HG03097 (cell line): ENCODE results near the gene SYNE4.
A peak's percentile ranks its signal among the peaks of the same experiment; 100 is the strongest.
"Not testable (repeated sequence)": the region's sequence is repeated elsewhere in the genome, so short reads cannot be mapped to it uniquely, and the experiment has no call there.

Experiments
- ATAC-seq: cut with Tn5 transposase; IDR thresholded peaks from one replicate; pipeline ENCODE4 v1.9.1; 2021; ENCODE audit not compliant: unreplicated experiment, low FRiP score

SYNE4 gene, protein sequence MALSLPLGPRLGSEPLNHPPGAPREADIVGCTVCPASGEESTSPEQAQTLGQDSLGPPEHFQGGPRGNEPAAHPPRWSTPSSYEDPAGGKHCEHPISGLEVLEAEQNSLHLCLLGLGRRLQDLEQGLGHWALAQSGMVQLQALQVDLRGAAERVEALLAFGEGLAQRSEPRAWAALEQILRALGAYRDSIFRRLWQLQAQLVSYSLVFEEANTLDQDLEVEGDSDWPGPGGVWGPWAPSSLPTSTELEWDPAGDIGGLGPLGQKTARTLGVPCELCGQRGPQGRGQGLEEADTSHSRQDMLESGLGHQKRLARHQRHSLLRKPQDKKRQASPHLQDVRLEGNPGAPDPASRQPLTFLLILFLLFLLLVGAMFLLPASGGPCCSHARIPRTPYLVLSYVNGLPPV

DNA sequence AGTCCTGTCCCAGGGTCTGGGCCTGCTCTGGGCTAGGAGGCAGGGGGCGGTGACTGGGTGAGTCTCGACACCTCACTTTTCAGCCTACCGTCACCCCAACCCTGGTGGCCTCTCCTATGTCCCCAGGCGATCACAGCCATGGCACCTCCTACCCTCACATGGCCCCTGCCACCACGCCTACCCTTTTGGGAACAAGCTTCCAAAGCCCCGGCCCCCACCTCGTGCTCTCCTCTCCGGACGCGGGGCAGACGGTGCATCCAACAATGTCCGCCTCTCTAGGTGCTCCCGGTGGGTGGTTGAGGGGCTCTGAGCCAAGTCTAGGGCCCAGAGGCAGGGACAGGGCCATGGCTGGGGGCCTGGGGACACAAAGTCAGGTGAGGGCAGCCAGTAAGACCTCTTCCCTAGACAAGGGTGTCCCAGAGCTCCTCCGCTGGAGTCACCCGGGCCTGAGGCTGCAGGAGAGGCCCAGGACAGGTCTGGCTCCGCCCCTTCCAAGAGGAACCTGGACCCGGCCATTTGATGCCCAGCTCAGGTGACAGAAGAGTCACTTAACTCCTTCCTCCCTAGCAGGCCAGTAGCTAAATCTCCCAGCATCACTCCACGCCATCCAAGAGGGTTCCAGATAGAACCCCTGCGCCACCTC, at the start of gene SYNE4:
SYNE4 (minus strand) TSS at position 478 of the 643 bp plus-strand sequence; CDS start at position 346, 132 bp downstream.
- no peak for ATAC-seq

DNA sequence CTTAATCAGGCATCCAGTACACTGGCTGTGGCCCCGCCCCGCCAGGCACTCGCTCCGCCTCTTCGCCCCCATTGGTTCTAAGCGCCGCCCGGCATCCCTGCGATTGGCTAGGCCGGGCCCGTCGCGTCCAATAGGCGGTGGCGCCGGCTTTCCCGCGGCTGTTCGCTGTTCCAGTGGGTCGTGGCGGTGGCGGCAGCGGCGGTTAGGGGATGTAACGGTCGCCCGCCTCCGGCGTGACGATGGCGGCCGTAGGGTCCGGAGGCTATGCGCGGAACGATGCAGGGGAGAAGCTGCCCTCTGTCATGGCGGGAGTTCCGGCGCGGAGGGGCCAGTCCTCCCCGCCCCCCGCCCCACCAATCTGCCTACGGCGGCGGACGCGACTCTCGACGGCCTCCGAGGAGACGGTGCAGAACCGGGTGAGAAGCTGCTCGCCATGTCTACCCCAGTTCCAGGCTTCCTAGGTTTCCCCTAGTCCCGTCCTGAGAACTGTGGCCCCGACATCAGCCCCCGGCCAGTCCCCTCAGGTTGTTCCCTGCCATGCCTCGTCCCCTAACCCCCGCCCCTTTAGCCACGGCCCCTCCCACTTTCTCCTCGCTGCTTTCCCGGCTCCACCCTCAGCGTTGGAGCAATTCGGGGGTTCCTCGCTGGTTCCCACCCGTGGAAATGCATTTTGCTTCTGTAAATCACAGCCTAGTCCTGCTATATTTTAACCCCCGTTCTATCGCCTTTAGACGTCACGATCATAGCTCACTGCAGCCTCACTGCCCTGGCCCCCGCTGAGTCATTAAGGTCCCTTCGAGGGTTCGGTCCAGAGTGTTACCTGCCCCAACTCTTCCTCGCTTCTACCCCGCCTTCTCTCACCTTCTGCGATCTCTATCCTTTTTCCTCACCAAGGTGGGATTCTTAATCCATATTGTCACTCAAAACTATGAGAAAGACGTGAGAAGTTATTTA, 46.4 kb upstream of the SYNE4 start, which contains the start of gene WDR62:
WDR62 (plus strand) TSS at position 165 of the 954 bp plus-strand sequence; CDS start at position 240, 75 bp downstream.
- peak; percentile 78 for ATAC-seq

GRCh38 chr19:36054119-36054732, 45.6 kb upstream of the SYNE4 start, which contains the start of gene THAP8:
TSS of gene THAP8 (minus strand) at chr19:36054285. CDS start at chr19:36054217, 68 bp downstream.
- peak; percentile 85 for ATAC-seq

DNA sequence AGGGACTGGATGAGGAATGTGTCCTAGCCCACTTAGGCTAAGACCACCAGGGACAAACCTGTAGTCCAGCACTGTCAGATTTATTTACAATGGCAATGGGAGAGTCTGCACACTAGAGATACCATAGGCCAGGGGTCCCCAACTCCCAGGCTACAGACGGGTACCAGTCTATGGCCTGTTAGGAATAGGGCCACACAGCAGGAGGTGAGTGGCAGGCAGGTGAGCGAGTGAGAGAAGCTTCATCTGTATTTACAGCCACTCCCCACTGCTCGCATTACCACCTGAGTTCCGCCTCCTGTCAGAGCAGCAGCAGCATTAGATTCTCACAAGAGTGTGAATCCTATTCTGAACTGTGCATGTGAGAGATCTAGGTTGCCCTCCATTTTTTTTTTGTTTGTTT, 43.0 kb upstream of the SYNE4 start:
- no peak for ATAC-seq

GRCh38 chr19:36051236-36051635, 42.6 kb upstream of the SYNE4 start:
- no peak for ATAC-seq

GRCh38 chr19:36049080-36049698, 40.6 kb upstream of the SYNE4 start:
- ATAC-seq: no peak

DNA sequence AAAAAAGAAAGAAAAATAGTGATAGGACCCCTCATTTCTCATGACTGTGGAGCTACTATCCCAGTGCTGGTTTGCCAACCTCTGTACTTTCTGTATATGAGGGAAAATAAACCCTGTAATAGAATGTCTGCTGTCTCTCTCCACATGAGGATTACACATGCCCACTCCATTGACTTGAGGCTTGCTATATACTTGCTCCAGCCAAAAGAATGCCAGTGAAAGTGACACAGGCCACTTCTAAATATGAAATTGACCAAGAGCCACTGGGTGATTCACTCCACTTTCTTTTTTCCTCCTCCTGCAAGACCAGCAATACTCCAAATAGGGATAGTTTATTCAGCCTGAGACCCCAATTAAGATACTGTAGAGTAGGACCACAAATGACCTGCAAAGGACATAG, 39.2 kb upstream of the SYNE4 start:
- no peak for ATAC-seq

DNA sequence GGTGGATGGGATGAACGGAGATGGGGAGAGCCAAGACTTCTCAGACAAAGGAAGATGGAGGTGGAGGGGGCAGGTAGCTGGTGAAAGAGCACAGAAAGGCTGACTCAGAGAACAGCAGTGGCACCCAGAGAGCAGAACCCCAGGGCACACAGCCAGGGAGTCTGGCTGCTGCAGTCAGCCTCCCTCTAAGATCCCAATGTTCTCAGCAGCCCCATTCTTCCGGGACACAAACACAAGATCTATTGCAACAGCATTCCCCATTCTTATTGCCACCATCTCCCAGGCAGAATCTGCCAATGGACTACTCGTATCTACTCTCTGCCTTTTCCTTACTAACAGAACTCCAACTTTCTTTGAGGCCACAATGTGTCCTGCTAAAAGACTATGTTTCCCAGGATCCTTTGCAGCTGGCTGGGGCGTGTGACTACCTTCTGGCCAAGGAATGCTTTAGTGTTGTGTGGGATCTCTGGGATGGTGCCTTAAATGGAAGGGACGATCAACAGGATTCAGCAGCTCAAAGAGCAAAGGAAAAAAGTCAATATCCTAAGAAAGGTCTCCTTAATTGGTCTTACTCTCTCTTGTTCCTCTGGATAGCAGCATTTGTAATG, 37.9 kb upstream of the SYNE4 start:
- ATAC-seq: no peak

- no peak for ATAC-seq
These were observed 35.3 kb upstream of the SYNE4 start for GRCh38 chr19:36043952-36044351.

DNA sequence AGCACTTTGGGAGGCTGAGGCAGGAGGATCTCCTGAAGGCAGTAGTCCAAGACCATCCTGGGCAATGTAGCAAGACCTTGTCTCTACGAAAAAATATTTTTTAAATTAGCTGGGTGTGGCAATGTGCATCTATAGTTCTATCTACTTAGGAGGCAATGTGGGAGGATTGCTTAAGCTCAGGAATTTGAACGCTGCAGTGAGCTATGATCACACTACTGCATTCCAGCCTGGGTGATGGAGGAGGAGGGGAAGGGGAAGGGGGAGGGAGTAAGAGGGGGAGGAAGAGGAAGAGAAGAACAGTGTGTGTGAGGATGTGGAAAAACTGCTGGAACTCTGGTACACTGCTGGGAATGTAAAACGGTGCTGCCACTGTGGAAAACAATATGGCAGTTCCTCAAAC, 33.2 kb upstream of the SYNE4 start:
- ATAC-seq: no peak

DNA sequence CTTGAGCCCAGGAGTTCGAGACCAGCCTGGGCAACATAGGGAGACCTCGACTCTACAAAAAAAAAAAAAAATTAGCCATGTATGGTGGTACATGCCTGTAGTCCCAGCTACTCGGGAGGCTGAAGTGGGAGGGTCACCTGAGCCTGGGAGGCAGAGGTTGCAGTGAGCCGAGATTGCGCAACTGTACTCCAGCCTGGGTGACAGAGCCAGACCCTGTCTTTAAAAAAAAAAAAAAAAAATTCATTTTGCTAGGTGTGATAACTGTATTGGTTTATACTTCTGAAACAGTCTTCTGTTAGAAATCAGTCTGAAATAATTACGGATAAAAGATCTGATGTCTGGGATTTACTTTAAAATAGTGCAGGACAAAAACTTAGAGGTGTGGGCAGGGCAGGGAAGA, 32.5 kb upstream of the SYNE4 start:
- ATAC-seq: not testable (repeated sequence)

- no peak for ATAC-seq
These were observed 31.9 kb upstream of the SYNE4 start for GRCh38 chr19:36040495-36040894.

GRCh38 chr19:36032251-36033104, 23.9 kb upstream of the SYNE4 start, which contains the start of gene CLIP3:
TSS of gene CLIP3 (minus strand) at chr19:36032873. CDS start at chr19:36032357, 516 bp downstream.
- ATAC-seq: no peak

DNA sequence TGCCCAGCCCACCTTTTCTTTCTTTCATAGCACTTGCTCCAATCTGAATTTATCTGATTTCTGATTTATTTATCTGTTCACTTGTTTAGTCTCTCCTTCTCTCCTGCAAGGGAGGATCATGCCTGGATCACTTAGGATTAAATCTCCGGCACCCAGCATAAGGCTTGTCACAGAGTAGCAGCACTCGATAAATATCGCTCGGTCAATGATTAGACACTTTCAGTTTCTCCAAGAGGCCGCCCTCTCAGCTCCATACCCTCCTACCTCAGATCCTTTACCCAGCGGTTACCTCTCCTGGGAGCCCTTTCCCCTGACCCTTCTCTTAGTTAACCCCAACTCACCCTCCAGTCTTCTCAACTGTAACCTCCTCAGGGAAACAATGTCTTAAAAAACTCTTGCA, 22.7 kb upstream of the SYNE4 start:
- ATAC-seq: no peak

DNA sequence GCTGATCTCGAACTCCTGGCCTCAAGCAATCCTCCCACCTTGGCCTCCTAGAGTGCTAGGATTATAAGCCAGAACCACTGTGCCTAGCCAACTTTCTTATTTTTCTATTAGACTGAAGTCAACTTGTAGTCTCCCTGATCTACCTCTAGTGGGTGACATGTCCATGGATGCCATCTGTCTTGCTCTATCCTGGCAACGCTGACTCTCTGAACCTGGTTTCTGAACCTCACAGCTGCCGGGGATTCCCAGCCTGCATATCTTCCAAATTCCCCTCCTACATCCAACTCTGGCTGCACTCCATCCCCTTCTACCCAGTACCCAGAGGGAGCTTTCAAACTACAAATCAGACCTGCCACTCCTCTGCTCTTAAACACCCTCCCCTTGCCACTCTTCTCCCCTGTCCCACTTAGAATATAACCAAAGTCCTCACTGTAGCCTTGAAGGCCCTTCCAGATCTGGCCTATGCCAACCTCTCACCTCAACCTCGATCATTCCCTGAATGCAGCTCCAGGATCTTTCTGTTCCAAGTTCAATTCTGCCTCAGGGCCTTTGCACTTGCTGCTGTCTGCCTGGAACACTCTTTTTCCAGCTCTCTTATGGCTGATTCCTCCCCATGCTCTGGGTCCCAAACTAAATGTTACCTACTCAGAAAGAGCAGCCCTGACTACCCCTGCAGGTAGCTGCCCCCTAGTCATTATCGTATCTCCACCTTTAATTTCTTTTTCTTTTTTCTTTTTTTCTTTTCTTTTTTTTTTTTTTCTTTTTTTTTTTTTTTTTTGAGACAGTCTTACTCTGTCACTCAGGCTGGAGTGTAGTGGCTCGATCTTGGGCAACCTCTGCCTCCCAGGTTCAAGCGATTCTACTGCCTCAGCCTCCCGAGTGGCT, 21.9 kb upstream of the SYNE4 start:
- ATAC-seq: no peak

DNA sequence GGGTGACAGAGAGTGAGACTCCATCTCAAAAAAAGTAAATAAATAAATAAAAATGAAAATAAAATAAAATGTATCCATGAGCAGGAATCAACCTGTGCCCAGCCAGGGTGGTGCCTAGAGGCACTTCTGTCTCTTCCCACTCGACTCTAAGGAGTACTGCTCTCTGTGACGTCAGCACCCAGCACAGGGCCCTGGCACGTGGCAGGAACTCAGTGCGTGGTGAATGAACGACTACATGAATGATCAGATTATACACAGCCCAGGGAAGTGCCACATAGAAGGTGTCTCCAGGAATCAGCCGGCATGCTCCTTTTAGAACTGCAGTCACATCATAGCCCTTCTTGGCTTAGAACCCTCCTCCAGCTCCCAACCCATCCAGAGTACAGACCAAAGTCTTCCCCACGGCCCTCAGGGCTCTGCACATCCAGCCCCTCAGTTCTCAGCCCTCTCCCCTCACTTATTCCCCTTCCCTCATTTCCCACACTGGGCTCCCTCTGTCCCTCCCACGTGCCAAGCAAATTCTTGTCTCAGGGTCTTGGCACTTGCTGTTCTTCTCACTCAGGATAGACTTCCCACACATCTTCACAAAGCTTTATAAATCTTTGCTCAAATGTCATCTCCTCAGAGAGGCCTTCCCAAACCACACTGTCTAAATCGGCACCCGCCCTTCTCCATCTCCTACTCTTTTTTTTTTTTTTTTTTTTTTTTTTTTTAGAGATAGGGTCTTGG, 19.9 kb upstream of the SYNE4 start:
- no peak for ATAC-seq

DNA sequence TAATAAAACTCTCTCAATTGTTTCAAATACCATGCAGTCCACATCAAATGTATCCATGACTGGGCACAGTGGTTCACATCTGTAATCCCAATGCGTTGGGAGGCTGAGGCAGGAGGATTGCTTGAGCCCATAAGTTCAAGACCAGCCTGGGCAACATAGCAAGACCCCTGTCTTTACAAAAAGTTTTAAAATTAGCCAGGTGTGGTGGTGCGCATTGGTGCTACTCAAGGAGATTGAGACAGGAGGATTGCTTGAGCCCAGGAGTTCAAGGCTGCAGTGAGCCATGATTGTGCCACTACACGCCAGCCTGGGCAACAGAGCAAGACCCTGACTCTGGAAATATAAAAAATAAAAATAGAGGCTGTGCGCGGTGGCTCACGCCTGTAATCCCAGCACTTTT, 19.1 kb upstream of the SYNE4 start:
- ATAC-seq: no peak
